CD14-positive monocyte (primary cell): ENCODE measurements around the gene AMDHD2. TPM values are rescaled to one million over a fixed set of nuclear protein-coding genes. Genes with fewer than 3 reads are reported as not detected.
"Not testable (repeated sequence)": the region's sequence is repeated elsewhere in the genome, so short reads cannot be mapped to it uniquely, and the experiment has no call there.

Experiments used
- DNase-seq, 3 donors: peaks; one replicate each; pipeline ENCODE4 v3.0.0-alpha.2; 2011 to 2022
- H2AFZ ChIP-seq: 2 replicates; pipeline ENCODE4 v1.6.0; 2012; ENCODE audit warnings: mild to moderate bottlenecking, low read depth, low read length, inconsistent platforms; ENCODE audit not compliant: insufficient read depth, poor library complexity, severe bottlenecking
- H3K27ac ChIP-seq, 2 donors: 1 replicate in 1 of 2; 2 replicates in 1 of 2; pipeline ENCODE4 v1.5.1; 2012 to 2013; ENCODE audit warnings: low read length in 2 of 2, control low read depth in 1 of 2, inconsistent platforms in 1 of 2, low read depth in 1 of 2, mild to moderate bottlenecking in 1 of 2
- H3K27me3 ChIP-seq, 2 donors: one replicate each; pipeline versions ENCODE4 v1.6.0 to v1.6.1; 2011 to 2013; ENCODE audit warnings: low read length in 2 of 2; ENCODE audit not compliant: control insufficient read depth in 2 of 2, insufficient read depth in 2 of 2
- H3K36me3 ChIP-seq, 2 donors: replicated peaks in 1 of 2; 1 replicate in 1 of 2; 2 replicates in 1 of 2; pipeline versions ENCODE4 v1.5.1 to v1.6.1; 2012 to 2013; ENCODE audit warnings: low read length in 2 of 2, control low read depth in 1 of 2, inconsistent platforms in 1 of 2, mild to moderate bottlenecking in 1 of 2; ENCODE audit not compliant: insufficient read depth in 2 of 2, control insufficient read depth in 1 of 2
- H3K4me1 ChIP-seq, 2 donors: 1 replicate in 1 of 2; 2 replicates in 1 of 2; pipeline versions ENCODE4 v1.5.1 to v1.6.1; 2012 to 2013; ENCODE audit warnings: low read length in 2 of 2, control low read depth in 1 of 2, inconsistent platforms in 1 of 2, mild to moderate bottlenecking in 1 of 2, moderate library complexity in 1 of 2; ENCODE audit not compliant: insufficient read depth in 2 of 2, control insufficient read depth in 1 of 2
- H3K4me2 ChIP-seq: replicated peaks from 2 replicates; pipeline ENCODE3; 2012; ENCODE audit warnings: low read length, moderate library complexity, mild to moderate bottlenecking; ENCODE audit not compliant: poor library complexity, severe bottlenecking; ENCODE audit errors: extremely low read depth
- H3K4me3 ChIP-seq, 3 experiments: fragments of 200-600 bp in 1 of 3; sonication (generic) in 1 of 3; replicated peaks in 1 of 3; 1 replicate in 2 of 3; 2 replicates in 1 of 3; pipeline ENCODE4 v1.5.1; 2011 to 2013; ENCODE audit warnings: low read length in 3 of 3, mild to moderate bottlenecking in 3 of 3, control low read depth in 2 of 3, low read depth in 2 of 3, inconsistent platforms in 1 of 3, moderate library complexity in 1 of 3
- H3K79me2 ChIP-seq: 2 replicates; pipeline ENCODE4 v1.6.0; 2012; ENCODE audit warnings: mild to moderate bottlenecking, control low read depth, inconsistent platforms, low read length, moderate library complexity; ENCODE audit not compliant: insufficient read depth
- H3K9ac ChIP-seq: 2 replicates; pipeline ENCODE4 v1.6.0; 2017; ENCODE audit warnings: low read length, mild to moderate bottlenecking; ENCODE audit not compliant: insufficient read depth, poor library complexity, severe bottlenecking
- H3K9me3 ChIP-seq, 2 donors: replicated peaks in 1 of 2; 1 replicate in 1 of 2; 2 replicates in 1 of 2; pipeline versions ENCODE4 v1.5.1 to v1.6.1; 2012 to 2013; ENCODE audit warnings: low read length in 2 of 2, control low read depth in 1 of 2; ENCODE audit not compliant: control insufficient read depth in 1 of 2, insufficient read depth in 1 of 2
- H4K20me1 ChIP-seq: 2 replicates; pipeline ENCODE4 v1.6.0; 2012; ENCODE audit warnings: mild to moderate bottlenecking, low read length, control low read depth, moderate library complexity; ENCODE audit not compliant: insufficient read depth
- H3K27ac Mint-ChIP-seq, 7 donors: one replicate each; pipeline ENCODE4 v1.8.0; 2020; ENCODE audit warnings: mild to moderate bottlenecking in 7 of 7, mixed read lengths in 7 of 7, moderate library complexity in 6 of 7, inconsistent platforms in 2 of 7
- H3K27me3 Mint-ChIP-seq, 3 donors: one replicate each; pipeline ENCODE4 v1.8.0; 2021 to 2022; ENCODE audit warnings: low read depth in 3 of 3, mild to moderate bottlenecking in 3 of 3, mixed read lengths in 3 of 3, moderate library complexity in 3 of 3, inconsistent platforms in 1 of 3
- H3K36me3 Mint-ChIP-seq, 2 donors: one replicate each; pipeline ENCODE4 v1.8.0; 2020; ENCODE audit warnings: mixed read lengths in 2 of 2, inconsistent platforms in 1 of 2, mild to moderate bottlenecking in 1 of 2
- H3K4me1 Mint-ChIP-seq: one replicate; pipeline ENCODE4 v1.8.0; 2020; ENCODE audit warnings: mild to moderate bottlenecking, mixed read lengths
- H3K4me3 Mint-ChIP-seq, 2 donors: one replicate each; pipeline ENCODE4 v1.8.0; 2020; ENCODE audit warnings: mild to moderate bottlenecking in 2 of 2, mixed read lengths in 2 of 2, moderate library complexity in 1 of 2
- H3K9me3 Mint-ChIP-seq, 7 donors: one replicate each; pipeline ENCODE4 v1.8.0; 2020 to 2022; ENCODE audit warnings: mixed read lengths in 7 of 7, mild to moderate bottlenecking in 6 of 7, moderate library complexity in 6 of 7, inconsistent platforms in 2 of 7
- WGBS: methylation state at CpG from one replicate; pipeline ENCODE4 v1.1.5; 2013; ENCODE audit warnings: missing lambda C conversion rate; ENCODE audit not compliant: insufficient coverage; 5-methylcytosine and 5-hydroxymethylcytosine counted together
- intact Hi-C, 2 donors: fragments of 100-400 bp; cut with micrococcal nuclease; formaldehyde crosslinking; loops; one replicate each; pipeline versions ENCODE4 v1.15.0 to v1.15.1; 2023
- polyA plus RNA-seq, 3 donors: library from polyadenylated mRNA; depleted of rRNA in 1 of 3; unstranded in 2 of 3; stranded (reverse) in 1 of 3; fragments of 300-500 nt in 2 of 3; fragments of >200 nt in 1 of 3; fragmentation: Illumina TruSeq in 2 of 3; gene quantifications; 1 replicate in 2 of 3; 2 replicates in 1 of 3; pipeline ENCODE4 v1.2.3, GENCODE V29; 2012 to 2021
- TF ChIP-seq, protein P1 (sequence below): fragments of 200-600 bp; IDR thresholded peaks from one replicate; pipeline ENCODE4 v1.8.0; 2022; ENCODE audit warnings: antibody characterized with exemption, mild to moderate bottlenecking

Gene AMDHD2
- polyA plus RNA-seq, 3 donors: 6.9 to 57.8 (median 8.4) TPM

- 23% methylated on average over 9 of the region's 9 CpGs for WGBS
- intact Hi-C loops: no loop called here
- Histone ChIP-seq H3K79me2 (peaks cover 24% of the 10 kb centered on the region), H3K4me2 (peak overlapping the region; percentile 63), H2AFZ (no peak overlapping the region), H3K36me3 (peaks cover 0 to 2% of the 10 kb centered on the region in 2 donors), H3K4me3 (peak overlapping the region in 1 of 3 experiments; percentile 73), H3K27me3 (no peaks in the 10 kb centered on the region), H3K9me3 (no peaks in the 10 kb centered on the region), H4K20me1 (peaks cover 29% of the 10 kb centered on the region), H3K27ac (peak overlapping the region; percentile 88 to 96), H3K9ac (peak overlapping the region; percentile 2), H3K4me1 (peaks cover 78 to 82% of the 10 kb centered on the region in 2 donors)
- Mint-ChIP-seq H3K9me3 (no peaks in the 10 kb centered on the region), H3K4me1 (peaks cover 67% of the 10 kb centered on the region), H3K4me3 (peak overlapping the region; percentile 45 to 55), H3K36me3 (peaks cover 9 to 23% of the 10 kb centered on the region in 2 donors), H3K27me3 (peaks cover 0 to 5% (median 4%) of the 10 kb centered on the region in 3 donors), H3K27ac (peak overlapping the region; percentile 90 to 98 (median 98))
- peak; percentile 81 to 90 (median 83) for DNase-seq
- TF ChIP-seq, protein P1, sequence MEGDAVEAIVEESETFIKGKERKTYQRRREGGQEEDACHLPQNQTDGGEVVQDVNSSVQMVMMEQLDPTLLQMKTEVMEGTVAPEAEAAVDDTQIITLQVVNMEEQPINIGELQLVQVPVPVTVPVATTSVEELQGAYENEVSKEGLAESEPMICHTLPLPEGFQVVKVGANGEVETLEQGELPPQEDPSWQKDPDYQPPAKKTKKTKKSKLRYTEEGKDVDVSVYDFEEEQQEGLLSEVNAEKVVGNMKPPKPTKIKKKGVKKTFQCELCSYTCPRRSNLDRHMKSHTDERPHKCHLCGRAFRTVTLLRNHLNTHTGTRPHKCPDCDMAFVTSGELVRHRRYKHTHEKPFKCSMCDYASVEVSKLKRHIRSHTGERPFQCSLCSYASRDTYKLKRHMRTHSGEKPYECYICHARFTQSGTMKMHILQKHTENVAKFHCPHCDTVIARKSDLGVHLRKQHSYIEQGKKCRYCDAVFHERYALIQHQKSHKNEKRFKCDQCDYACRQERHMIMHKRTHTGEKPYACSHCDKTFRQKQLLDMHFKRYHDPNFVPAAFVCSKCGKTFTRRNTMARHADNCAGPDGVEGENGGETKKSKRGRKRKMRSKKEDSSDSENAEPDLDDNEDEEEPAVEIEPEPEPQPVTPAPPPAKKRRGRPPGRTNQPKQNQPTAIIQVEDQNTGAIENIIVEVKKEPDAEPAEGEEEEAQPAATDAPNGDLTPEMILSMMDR: no peak
Measured at GRCh38 chr16:2535625-2536013, 15.4 kb downstream of the AMDHD2 start.

DNA sequence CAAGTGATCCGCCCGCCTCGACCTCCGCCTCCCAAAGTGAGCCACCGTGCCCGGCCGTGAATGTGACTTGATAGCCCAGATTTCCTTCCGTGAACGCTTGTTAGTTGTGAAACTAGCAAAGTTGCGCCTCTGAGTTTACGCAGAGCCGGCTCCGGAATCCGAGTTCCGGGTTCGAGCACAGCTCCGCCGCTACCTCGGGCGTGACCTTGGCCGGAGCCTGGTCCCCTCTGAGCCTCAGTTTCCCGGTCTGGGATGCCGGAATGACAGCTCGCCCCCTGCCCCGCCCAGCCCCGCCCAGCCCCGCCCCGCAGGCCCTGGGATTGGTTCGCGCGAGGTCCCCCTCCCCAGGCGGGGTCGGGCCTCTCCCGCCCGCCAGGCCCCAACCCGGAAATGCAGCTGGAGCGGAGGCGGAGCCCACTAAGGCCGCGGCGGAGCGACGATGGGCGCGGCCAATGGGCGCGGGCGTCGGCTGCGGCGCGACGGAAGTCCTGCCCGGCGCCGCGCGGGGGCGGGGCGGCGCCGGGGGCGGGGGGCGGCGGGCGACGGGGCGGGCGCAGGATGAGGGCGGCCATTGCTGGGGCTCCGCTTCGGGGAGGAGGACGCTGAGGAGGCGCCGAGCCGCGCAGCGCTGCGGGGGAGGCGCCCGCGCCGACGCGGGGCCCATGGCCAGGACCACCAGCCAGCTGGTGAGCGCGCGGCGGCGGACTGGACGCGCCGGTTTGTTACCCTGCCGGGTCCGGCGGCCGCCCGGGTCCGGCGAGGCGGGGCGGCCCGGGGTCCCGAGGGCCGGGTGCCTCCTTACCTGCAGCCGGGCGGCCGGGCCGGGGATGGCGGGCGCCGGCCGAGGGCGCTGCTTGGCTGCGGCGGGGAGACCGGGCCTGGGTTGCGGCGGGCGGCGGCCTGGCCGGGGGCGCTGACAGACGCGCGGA is 17.5 kb downstream of the AMDHD2 start, which contains the start of gene PDPK1:
Gene PDPK1, plus strand, starts transcription at position 571 of the 929 bp plus-strand sequence. Its CDS starts 92 bp downstream, at position 663.
- H3K4me2 ChIP-seq: peak within 1 kb of the TSS; percentile 63
- H3K9me3 ChIP-seq: no peaks in the 10 kb centered on the region
- no peaks in the 10 kb centered on the region for H3K36me3 ChIP-seq
- H3K4me1 ChIP-seq: peaks cover 72 to 75% of the 10 kb centered on the region in 2 donors
- Mint-ChIP-seq H3K36me3 (peaks cover 13 to 29% of the 10 kb centered on the region in 2 donors), H3K4me3 (peak within 1 kb of the TSS; percentile 81 to 92), H3K27ac (peak within 1 kb of the TSS; percentile 90 to 98 (median 98)), H3K27me3 (peaks cover 0 to 4% (median 3%) of the 10 kb centered on the region in 3 donors), H3K9me3 (no peaks in the 10 kb centered on the region), H3K4me1 (peaks cover 69% of the 10 kb centered on the region)
- peaks cover 40% of the 10 kb centered on the region for H4K20me1 ChIP-seq
- intact Hi-C loops: loop anchor here in 1 of 2 donors (1.0 kb wide), 1 partner anchor 21 kb away; no protein-coding TSS in a partner anchor
- H3K4me3 ChIP-seq: peak within 1 kb of the TSS; percentile 53 to 73 (median 69)
- H3K27me3 ChIP-seq: no peaks in the 10 kb centered on the region
- DNase-seq: peak; percentile 92 to 94 (median 93)
- TF ChIP-seq, protein P1: no peak
- WGBS: under 1% methylated on average over 113 of the region's 126 CpGs
- no peak within 1 kb of the TSS for H2AFZ ChIP-seq
- peak within 1 kb of the TSS; percentile 64 for H3K9ac ChIP-seq
- peaks cover 40% of the 10 kb centered on the region for H3K79me2 ChIP-seq
- peak within 1 kb of the TSS; percentile 88 to 96 for H3K27ac ChIP-seq

DNA sequence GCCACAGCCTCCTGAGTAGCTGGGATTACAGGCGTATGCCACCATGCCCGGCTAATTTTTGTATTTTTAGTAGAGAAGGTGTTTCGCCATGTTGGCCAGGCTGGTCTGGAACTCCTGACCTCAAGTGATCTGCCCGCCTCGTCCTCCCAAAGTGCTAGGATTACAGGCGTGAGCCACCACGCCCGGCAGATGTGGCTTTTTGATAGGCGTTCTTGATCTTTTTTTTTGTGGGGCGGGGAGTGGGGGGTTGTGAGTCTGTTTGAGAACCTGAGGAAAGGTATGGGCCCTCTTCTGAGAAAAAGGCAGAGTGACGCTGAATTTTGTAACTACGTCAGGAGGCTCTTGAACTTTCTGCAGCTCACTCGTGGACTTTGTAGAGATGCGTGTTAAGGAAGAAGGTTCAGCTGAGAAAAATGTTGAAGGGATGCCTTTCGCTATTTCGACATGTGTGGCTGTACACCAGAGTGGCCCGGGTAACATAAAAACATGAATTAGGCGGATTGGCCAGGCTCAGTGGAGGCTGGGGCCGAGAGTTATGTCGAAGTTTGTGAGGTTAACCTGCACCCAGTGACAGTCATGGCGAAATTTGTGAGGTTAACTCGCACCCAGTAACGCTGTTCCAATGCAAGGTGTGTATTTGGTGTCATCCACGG is 19.1 kb downstream of the AMDHD2 start:
- peaks cover 50% of the 10 kb centered on the region for H3K79me2 ChIP-seq
- peak overlapping the region in 1 of 3 experiments; percentile 72 for H3K4me3 ChIP-seq
- WGBS: 84% methylated on average over 20 of the region's 24 CpGs
- Mint-ChIP-seq H3K4me1 (peaks cover 60% of the 10 kb centered on the region), H3K4me3 (peak overlapping the region; percentile 74 to 75), H3K36me3 (peaks cover 15 to 31% of the 10 kb centered on the region in 2 donors), H3K27ac (peak overlapping the region; percentile 78 to 95 (median 87))
- peak overlapping the region; percentile 15 to 79 for H3K27ac ChIP-seq
- H3K9me3 ChIP-seq, DNase-seq, H2AFZ ChIP-seq, H3K9ac ChIP-seq, H3K27me3 ChIP-seq, intact Hi-C loops, H3K27me3 Mint-ChIP-seq, H3K36me3 ChIP-seq, H3K9me3 Mint-ChIP-seq: not testable (repeated sequence)
- H3K4me1 ChIP-seq: peaks cover 59 to 63% of the 10 kb centered on the region in 2 donors
- H4K20me1 ChIP-seq: peaks cover 51% of the 10 kb centered on the region
- H3K4me2 ChIP-seq: peak overlapping the region; percentile 63
